ENCODE data around the gene AMFR. TPM values are rescaled to one million over a fixed set of nuclear protein-coding genes. Genes with fewer than 3 reads are reported as not detected.

Gene AMFR
- total RNA-seq, 1 donor from 2014 or later: 57.1 TPM

DNA sequence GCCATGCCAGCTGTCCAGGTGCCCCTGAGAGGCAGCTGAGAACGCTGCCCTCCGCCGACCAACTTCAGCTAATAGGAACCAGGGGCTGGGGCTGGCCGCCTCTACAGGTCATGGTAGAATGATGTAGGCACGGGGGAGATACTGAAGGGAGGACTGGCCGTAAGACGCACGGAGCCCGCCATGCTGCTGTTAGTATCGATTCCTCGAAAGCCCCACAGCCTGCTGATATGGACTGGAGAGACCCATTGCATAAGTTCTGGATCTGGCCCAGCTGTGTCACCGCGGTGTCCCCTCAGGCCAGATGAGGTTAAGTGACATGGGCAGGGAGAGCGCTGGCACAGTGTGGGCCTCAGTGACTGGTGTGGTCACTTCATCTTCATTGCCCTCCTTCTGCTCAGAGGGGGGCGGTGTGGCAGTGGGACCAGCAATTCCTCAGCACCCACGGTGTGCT lies 75.6 kb downstream of the AMFR start:
- intact Hi-C loops (cut with micrococcal nuclease): no loop called here

DNA sequence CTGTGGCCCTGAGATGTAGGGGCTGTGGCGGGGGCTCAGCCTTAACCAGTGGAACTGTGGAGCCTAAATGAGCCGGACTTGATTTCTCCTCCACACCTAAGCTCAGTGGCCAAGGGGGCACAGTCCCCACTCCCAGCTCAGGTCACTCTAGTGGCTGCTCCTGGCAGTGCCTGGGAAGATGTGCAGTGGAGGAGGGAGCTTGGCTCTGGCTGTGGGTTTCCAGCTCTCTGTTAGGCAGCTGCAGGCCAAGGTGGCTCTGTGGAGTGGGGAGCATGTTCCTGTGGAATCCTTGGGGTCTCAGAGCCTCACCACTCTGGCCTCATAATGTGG lies 76.3 kb downstream of the AMFR start:
- intact Hi-C loops (cut with micrococcal nuclease): no loop called here

DNA sequence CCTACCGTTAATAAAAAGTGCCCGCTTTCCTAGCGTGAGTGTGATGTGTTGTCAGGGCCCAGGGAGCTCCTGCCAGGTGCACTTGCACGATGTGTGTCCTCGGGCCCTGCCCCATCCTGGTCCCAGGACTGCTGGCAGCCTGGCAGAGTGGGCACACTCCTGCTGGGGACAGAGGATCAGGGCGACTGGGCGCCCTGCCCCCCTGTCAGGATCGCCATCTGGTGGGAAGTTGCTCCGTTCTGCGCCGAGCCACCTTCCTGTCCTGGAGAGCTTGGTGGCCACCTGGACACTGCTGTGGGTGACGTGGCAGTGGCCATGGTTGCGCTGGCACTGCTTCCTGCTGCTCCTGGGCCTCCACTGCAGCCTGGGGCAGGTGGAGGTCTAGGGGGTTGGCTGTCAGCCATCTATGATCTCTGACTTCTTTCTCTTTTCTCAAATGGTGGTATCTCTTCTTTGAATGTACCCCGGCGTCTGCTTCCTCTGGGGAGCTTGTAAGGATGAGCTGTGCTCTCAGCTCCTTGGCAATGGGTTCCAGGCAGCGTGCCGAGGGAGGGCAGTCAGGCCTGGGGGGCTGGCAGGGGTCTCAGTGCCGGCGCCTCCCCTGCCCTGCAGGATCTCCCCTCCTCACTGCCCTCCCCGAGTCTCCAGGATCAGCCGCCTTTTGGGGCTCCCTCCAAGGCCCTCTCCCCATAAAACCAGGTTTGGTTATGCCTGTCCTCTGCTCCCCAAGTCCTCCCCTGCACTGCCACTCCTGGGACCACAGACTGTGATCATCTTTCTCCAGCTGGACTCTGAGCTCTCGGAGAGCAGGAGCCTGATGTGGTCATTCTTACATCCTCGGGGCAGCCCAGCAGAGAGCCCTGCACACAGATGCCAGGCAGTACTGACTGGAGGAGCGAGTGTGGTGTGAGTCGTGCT lies 76.9 kb downstream of the AMFR start:
- intact Hi-C loops (cut with micrococcal nuclease): no loop called here

DNA sequence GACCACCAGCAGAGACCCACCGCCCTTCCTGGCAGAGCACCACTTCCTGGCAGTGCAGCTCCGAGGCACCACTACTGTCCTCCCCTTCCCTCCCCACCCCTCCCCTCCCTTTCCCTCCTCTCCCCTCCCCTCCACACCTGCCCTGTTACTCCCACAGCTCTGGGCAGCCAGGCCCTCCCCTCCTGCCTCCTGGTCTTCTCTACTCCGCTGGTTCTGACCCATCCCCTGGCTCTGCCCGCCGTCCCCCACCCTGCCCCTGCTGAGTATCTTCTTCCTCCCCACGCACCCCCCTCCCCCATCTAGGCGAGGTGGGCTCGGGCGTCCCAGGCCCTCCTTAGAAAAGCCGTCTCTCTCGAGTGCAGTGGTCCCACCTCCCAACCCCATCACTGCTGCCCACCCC lies 77.7 kb downstream of the AMFR start:
- intact Hi-C loops (cut with micrococcal nuclease): no loop called here

DNA sequence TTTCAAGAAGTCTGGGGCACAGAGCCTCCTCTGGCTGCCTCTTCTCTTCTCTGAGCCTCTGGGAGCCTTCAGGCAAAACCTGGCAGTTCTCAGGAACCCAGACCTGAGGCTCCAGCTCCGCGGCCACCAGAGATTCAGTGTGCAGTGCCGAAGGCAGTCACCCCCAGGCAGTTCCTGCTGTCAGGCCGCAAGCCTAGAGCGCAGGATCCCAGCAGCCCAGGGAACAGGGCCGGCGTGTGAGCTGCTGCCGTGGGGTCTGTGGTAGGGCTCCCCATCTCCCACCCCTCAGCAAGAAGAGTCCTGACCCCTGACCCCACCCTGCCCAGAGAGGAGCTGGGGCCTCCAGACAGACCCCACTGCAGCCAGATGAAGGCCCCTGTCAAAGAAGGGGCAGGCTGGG lies 78.2 kb downstream of the AMFR start:
- intact Hi-C loops (cut with micrococcal nuclease): no loop called here

DNA sequence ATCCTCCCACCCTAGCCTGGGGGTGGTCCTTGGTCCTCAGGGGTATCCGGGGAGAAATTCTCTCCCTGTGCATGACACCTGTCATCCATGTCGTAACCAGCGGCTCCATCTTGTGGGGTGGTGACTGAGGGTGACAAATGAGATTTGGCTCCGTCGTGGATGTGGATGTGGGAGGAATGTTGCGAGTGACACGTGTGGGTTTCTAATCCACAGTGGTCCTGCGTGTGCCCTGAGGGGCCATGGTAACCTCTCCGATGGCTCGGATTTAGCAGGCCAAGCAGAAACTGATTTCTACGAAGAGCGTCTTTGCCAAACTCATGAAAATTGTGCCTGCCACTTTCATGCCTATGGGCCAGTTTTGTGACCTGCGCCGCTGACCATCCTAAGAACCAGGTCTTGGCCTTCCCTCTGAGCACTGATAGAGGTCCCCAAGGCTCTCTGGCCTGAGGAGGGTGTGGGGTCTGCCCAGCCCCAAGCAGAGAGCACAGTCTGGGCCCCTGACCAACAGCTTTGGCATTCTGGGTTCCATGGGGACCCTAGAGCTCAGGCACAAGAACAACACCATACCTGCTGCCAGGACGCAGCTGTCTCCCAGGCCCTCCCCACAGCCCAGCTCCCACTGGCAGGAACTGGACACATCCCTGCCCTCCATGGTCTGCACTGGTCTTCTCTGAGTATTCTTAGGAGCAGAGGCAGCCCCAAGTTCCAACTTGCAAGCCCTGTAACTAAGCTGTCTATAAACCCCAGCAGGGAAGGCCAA lies 79.0 kb downstream of the AMFR start:
- intact Hi-C loops (cut with micrococcal nuclease): no loop called here

DNA sequence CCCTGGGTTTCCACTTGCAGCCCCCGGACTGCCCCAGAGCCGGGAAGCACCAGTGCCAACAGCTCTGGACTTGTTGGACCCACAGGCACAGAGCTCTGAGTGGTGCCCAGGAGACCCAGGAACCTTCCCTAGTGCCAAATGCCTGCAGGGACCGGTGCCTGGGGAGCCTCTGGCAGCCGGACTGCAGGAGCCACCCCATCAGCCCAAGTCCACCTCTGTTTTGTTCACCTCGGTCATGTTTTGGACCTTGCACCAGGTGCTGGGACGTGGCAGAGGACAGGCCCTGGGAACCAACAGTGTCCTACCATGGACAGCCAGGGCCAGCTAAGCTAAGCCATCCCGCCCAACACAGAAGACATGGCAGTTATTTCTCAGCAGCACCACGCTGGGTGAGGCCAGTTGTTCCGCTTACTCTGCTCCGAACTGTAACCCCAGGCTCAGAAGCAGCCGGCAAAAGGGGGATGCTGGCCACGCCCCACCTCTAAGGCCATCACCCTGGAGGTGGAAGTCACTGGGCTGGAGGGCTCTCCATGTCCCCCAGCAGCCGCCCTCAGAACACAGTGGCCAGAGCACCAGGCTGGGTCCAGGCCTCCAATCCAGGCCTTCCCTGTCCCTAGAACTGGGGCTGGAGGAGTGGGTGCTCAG lies 79.8 kb downstream of the AMFR start:
- intact Hi-C loops (cut with micrococcal nuclease): no loop called here

DNA sequence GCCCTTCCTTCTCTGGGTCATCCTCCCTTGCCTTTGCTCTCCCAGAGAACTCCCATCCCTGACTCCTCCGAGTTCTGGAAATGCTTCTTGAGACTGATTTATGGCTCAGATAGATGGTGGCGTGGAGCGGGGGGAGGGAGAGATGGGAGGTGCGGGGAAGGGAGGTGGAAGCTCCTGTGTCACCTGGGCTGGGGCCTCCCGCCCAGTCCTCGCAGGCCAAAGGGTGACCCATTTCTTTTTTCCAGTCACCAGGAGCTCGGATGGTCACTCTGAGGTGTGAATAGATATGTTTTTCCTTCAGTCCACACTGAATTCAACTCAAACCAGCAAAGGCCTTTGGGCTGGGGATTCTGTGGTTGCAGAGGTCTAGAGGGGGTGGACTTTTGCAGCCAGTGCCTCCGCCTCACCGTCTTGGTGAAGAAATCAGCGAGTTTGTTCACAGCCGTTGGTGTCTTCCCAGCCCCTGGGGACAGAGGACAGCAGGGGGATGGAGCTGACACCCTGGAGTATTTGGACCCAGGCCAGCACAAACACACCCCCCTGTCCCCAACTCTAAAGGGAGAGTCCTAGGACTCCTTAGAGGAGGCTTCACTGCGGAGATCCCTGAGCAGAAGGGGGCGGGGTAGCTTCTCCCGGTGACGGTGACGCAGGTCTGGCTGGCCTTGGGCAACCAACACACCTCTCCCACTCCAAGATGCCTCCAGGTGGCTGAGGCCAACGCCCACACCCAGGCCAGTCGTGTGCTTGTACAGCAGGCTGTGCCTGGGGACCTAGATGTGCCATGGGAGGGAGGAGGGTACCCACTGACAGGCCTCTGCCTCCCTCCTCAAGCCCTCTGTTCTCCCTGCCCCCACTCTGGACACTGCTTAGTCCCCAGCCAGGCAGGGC lies 80.6 kb downstream of the AMFR start:
- intact Hi-C loops (cut with micrococcal nuclease): no loop called here

DNA sequence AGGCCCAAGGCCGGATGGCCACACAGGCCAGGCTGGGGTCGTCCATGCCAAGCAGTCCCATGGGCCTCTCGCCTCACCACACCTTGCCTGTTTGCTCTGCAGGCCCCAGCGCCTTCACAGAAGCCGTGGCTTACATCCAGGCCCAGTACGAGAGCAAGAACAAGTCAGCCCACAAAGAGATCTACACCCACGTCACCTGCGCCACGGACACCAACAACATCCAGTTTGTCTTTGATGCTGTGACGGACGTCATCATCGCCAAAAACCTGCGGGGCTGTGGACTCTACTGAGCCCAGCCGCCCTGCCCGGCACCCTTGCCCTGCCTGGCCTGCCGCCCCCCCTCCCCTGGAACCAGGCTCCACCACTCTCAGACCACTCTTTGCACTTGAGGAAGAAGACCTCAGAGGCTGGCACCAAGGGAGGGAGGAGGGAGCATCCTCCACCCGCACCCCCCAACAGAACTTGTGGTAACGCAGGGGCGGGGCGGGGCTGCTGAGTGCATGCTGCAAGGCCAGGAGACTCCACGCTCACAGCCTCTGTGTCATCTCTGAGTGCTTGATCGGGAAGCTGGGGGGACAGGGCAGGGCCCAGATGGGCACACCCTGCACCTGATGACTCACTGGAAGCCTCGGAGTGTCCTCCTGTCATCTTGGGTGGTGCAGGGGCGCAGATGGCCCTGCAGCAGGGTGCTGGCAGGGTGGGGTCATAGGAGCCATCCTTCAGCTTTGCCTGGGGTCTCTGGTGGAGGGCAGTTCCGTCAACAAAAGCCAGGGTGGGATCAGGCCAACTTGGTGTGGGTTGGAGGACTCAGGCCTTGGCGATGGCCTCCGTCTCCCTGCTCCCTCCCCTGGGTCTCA lies 81.5 kb downstream of the AMFR start:
- intact Hi-C loops (cut with micrococcal nuclease): no loop called here

DNA sequence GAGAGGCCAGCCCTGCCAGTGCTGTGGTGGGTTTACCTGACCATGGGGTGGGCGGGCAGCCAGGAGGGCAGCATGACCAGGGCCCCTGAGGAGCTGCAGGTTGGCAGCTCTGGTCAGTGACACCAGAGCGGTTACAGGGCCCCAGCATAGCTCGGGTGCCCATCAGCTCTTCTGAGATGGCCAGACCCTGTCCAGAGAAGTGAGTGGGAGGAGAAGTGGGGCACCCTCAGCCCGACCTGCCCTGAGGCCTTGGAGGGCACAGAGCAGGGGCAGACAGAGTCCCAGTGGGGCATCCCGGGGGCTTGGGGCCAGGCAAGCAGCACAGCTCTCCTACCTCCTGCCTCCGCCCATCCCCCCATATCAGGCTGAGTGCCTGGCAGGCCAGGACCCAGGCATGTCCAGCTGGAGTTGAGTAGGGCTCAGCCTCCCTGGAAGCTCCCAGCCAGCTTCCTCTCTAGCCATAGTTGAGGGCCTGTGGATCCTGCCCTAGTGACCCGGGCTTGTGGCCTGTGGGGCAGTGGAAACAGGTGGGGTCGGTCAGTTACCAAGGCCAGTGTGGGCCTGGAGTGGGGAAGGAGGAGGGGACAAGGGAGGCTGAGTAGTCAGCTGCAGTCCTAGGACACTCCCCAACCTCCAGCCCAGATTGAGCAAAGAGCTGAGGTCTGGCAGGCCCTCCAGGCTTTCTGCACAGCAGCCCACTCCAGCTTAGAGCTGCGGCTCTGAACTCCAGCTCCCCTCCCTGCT lies 83.5 kb downstream of the AMFR start:
- intact Hi-C loops (cut with micrococcal nuclease): no loop called here

DNA sequence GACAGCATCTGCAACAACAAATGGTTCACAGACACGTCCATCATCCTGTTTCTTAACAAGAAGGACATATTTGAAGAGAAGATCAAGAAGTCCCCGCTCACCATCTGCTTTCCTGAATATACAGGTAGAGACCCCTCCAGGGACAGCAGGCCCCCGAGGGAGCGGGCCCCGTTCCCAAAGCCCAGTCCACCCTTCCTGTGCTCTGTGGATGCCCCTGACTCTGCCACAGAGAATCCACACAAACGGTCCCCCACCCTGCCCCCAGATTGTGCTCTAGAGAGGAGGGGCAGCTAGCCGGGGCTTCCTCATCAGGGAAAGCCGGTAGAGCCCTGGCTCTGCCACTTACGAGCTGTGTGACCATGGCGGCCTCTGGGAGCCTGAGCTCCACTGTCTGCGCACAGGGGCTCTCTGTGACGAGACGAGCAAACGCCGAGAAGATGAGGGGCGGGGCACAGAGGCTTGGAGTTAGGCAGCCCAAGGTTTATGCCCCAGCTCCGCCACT lies 84.4 kb downstream of the AMFR start:
- intact Hi-C loops (cut with micrococcal nuclease): no loop called here

DNA sequence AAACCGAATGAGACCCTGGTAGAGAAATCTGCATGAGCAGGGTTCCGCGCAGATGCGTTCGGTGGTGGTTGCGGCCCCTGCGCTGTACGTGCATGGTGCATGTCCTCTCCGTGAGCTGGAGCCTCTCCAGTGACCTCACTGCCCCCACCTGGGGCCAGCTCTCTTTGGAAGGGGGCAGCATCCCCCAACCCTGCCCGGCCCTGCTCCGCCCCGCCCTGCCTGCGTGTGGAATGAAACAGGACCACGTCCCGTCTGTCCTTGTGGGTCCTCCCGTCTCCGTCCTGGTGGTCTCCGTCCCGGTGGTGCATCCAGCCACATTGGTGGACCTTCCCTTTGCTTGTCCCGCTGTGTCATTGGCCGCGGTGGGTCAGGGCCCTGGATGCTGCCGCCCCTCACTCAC lies 84.9 kb downstream of the AMFR start:
- intact Hi-C loops (cut with micrococcal nuclease): no loop called here

DNA sequence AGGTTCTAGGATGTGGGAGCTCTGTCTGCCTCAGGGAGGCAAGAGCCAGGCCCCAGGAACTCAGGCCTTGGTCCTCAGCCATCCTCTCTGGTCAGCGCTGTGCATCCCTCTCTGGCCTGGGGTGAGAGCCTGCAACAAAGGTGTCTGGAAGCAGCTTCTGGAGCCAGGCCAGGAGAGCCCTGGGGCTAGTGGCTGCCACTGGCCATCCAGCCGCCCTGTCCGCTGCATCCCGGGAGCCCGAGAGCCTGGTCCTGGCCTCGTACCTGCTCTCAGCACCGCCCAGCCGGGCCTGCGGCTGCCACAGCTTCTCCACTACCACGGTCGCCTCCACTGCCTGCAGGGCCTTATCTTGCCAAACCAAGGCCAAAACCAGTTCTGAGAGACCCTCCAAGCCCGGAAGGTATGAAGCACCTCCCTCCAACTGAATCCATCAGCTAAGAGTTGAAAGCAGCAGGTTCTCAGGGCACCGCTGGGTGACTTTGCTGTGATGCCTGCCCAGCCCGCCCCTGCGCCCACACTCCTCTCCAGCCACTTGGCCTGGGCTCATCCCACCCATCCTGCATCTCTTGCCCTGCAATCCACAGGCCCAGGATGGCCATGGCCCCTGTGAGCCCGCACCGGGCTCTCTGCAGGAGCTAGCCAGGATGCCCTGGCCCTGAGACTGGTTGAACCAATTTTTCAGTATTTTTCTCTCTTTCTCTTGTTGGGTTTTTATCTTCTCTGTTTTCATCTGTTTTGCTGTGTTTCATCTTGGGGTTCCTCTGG lies 85.7 kb downstream of the AMFR start:
- intact Hi-C loops (cut with micrococcal nuclease): no loop called here

DNA sequence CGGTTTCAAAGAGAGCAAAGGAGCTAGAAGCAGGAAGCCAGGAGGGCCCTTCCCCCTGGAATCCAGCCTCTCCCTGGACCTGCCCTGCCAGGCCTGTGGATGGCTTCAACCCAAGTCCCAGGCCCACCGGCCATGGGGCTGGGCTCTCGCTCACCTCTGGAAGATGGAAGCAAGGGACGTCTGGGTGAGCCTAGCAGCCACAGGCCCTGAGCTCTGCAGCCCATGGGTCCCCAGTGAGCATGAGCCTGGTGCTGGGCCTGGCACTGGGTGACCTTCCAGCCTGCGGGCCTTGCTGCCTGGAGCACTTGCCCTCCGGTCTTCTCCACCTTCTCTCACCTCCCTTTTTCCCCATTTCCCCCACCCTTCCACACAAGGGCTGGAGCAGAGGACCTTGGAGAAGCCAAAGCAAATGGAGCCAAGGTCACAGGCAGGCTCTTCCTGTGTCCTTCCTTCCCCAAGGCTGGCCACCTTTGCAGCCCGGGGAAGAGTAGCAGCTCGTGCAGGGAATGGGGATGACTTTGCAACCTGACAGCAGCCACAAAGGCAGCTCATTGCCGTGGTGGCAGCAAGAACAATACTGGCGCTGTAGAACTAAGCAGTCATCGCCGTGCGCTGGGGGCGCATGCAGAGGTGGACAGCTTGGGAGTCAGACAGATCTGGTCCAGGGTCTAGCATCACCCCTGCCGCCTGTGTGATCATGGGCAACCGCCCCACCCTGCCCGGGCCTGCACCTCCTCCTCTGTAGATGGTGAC lies 86.6 kb downstream of the AMFR start:
- intact Hi-C loops (cut with micrococcal nuclease): no loop called here

DNA sequence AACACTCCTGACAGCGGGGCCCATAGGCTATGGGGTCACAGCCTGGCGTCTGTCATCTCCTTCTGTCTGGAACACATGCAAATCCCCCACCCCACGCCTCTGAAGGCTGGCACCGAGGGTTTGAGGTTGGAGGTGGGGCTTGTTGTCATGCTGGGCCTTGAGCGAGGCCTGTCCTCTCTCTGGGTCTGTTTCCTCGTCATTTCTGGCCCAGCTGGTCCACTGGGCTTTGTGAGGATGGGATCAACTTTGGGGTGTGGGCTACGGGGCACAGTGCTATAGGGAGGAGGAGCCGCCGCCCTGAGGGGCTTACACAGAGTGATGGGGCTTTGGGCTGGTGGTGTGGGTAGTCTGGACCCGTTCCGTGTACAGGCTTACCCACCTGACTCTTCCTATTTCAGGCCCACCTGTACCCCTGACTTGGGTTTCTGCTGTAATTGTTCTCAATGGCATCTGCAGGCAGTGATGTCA lies 87.5 kb downstream of the AMFR start:
- intact Hi-C loops (cut with micrococcal nuclease): no loop called here

DNA sequence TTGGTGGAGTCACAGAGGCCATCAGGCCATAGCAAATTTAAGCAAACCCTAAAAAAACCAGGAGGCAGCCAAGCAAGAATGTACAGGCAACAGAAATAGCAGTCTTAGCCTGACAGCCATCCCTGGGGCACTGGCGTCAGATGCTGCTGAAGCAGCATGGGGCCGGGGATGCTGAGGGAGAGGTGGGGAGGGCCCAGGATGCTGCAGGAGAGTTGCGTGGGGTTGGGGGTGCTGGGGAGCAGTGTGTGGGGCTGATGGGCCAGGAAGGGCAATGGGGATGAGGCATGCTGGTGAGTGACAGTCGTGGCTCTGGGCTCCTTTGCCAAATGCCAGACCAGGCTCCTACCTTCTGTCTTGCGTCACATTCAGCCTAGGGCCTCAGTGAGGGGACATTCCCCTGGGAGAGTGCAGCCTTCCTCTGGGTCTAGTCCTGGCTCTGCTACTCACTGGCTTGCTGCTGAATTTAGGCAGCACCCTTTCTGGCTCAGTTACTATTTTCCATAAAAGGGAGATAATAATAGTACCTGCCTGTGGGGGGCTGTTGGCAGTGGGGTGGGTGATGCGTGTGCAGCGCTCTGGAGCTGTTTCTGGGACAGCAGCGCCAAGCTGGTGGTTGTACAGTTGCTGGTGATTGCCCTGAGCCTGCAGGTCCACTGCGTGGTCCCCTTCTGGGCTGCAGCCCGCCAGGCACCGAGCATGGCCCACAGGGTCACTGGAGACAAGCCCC lies 88.1 kb downstream of the AMFR start:
- intact Hi-C loops (cut with micrococcal nuclease): no loop called here

DNA sequence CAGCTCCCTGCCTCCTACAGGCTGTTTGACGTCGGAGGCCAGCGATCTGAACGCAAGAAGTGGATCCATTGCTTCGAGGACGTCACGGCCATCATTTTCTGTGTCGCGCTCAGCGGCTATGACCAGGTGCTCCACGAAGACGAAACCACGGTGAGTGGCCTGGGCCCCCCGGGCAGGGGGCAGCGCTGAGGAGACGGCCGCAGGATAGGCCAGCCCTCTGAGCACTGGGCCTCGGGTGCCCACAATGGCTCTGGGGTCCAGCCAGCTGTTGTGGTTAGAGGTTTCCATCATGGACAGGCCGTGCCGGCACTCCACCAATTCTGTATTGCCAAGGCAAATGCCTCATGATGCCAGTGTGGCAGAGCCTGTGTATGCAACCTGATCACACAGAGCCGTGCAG lies 88.6 kb downstream of the AMFR start:
- intact Hi-C loops (cut with micrococcal nuclease): no loop called here

All from T-helper 2 cell treated with Interferon-gamma antibody and Interleukin-4, amounts not matched to agents 100 ng/mL and 5 ng/mL, for 36 hours (primary cell).